DMS79 treated with DMSO at 0.1 percent for 48 hours (cell line): ENCODE measurements around the gene IVNS1ABP.
"Not testable (repeated sequence)": the region's sequence is repeated elsewhere in the genome, so short reads cannot be mapped to it uniquely, and the experiment has no call there.

ENCODE experiments used
- DNase-seq: peaks from one replicate; lab custom pipeline; 2025; lab: John Stamatoyannopoulos, UW

The IVNS1ABP gene

DNA sequence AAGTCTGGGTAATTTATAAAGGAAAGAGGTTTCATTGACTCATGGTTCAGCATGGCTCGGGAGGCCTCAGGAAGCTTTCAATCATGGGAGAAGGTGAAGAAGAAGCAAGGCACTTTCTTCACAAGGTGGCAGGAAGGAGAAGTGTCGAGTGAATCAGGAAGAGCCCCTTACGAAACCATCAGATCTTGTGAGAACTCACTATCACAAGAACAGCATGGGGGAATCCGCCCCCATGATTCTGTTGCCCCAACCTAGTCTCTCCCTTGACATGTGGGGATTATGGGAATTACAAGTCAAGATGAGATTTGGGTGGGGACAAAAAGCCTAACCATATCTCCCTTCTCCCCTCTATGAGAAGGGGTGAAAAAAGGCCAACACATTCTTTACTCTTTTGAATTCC lies 11.2 kb upstream of the IVNS1ABP start:
- DNase-seq = no peak

DNA sequence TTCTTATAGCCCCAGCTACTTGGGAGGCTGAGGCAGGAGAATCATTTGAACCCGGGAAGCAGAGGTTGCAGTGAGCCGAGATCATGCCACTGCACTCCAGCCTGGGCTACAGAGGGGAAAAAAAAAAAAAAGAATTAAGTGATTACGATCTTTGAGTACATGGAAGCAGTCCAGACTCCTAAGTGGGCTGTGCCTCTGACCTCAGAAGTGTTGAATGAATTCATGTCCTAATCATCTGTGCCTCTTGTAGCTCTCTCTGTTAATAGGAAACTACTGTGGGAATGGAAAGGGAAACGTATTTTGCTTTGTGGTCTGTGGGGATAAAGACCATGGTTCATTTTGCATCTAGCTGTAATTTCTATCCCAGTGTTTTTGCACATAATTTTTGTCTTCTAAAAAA lies 8.4 kb upstream of the IVNS1ABP start:
- peak; percentile 46 for DNase-seq

DNA sequence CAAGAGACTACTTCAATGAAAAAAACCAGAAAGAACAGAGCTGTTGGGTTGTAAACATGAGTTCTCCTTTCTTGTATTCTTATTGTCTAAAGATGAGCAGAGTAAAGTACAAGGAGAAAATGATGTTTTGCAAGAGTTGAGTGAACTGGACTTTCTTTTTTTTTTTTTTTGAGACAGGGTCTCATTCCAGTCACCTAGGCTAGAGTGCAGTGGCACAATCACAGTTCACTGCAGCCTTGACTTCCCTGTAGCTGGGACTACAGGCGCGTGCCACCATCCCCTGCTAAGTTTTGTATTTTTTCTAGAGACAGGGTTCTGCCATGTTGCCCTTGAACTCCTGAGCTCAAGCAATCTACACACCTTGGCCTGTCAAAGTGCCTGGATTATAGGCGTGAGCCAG lies 7.1 kb upstream of the IVNS1ABP start:
- no peak for DNase-seq

DNA sequence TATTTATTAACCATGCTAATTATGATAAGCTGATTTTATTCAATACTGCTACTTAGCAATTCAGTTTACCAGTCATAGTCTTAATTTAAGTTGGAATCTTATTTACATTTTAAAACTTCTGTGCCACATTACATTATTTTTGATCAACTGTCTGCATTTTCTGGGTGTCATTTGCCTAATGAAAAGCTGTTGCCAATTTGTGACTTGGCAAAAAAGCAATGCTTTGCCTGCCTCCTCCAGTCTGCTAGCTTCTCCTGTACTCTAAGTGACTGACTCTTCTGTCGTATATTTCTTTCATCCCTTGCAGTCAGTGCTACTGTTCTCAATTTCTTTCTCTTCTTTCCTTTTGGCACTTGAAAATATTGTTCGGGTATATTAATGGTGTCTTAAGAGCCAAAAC lies 5.6 kb upstream of the IVNS1ABP start:
- DNase-seq = no peak

DNA sequence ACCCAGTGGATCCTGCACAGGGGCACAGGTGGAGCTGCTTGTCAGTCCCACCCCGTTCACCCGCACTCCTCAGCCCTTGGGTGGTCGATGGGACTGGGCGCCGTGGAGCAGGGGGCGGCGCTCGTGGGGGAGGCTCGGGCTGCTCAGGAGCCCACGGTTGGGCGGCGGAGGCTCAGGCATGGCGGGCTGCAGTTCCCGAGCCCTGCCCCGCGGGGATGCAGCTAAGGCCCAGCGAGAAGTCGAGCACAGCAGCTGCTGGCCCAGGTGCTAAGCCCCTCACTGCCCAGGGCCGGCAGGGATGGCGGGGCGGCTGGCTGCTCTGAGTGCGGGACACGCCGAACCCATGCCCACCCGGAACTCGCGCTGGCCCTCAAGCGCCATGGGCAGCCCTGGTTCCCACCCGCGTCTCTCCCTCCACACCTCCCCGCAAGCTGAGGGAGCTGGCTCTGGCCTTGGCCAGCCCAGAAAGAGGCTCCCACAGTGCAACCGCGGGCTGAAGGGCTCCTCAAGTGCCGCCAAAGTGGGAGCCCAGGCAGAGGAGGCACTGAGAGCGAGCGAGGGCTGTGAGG lies 4.7 kb upstream of the IVNS1ABP start:
- not testable (repeated sequence) for DNase-seq

DNA sequence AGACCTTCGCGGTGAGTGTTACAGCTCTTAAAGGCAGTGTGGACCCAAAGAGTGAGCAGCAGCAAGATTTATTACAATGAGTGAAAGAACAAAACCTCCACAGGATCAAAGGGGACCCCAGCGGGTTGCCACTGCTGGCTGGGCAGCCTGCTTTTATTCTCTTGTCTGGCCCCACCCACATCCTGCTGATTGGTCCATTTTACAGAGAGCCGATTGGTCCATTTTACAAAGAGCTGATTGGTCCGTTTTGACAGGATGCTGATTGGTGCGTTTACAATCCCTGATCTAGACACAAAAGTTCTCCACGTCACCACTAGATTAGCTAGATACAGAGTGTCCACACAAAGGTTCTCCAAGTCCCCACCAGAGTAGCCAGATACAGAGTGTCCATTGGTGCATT lies 4.1 kb upstream of the IVNS1ABP start:
- DNase-seq = not testable (repeated sequence)

DNA sequence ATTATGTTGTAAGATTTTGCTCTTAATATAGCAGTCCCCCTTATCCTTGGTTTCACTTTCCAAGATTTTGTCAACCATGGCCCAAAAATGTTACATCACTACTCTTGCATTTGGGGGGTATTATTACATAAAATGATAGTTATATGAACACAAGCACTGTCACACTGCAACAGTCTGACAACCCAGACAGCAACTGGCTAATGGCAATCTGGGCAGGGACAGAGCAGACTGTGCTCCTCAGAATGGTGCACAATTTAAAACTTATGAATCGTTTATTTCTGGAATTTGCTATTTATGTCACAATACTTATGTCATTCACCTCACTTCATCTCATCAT lies 2.1 kb upstream of the IVNS1ABP start:
- DNase-seq = no peak

DNA sequence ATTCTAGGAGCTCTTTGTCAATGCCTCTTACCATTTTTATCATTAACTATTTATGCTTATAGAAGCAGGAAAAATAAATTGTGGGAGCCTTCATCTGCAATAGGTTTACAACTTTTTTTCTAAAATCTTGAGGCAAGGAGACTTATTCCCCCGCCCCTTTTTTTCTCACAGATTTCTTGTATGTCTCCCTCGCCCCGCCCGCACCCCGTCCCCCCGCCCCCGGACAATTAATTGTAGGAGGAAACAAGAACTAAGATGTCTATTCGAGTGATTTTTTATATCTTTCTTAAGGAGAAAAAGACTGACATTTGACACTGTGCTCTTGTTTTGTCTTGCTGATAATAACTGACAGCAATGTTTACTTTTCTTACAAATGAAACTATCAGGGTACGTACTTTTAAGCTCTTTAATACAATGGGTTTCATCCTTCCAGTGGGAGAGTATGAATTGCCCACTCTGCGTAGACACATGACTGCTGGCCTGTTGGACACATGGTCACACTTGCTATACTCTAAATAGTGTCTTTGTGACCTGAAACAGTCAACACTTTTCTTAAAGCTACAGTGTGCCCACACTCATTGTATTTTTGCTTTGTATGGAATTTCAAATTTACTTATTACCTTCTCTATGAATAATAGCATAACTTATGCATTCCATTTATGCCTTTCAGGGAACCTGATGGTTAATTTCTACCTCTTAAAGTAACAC lies 1.5 kb upstream of the IVNS1ABP start:
- peak; percentile 49 for DNase-seq

DNA sequence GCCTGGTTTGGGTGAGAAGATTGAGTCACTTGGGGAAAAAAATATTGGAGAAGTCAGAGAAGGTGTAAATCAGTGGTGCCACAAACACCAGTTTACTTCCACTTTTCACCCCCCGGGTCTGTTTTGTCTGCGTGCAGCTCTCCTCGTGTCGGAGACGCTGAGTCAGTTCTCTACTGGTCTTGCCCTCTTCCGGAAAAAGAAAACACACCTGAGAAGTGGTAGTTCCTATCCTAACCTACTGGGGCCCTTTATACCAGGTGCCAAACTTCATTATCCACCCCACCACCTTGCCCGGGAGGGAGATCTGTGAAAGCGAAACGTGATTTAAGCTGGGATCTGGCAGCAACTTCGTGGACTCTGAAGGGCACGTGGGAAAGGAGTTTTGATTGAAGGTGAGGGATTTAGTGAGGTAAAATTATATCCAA lies 855 bp upstream of the IVNS1ABP start:
- peak; percentile 73 for DNase-seq

DNA sequence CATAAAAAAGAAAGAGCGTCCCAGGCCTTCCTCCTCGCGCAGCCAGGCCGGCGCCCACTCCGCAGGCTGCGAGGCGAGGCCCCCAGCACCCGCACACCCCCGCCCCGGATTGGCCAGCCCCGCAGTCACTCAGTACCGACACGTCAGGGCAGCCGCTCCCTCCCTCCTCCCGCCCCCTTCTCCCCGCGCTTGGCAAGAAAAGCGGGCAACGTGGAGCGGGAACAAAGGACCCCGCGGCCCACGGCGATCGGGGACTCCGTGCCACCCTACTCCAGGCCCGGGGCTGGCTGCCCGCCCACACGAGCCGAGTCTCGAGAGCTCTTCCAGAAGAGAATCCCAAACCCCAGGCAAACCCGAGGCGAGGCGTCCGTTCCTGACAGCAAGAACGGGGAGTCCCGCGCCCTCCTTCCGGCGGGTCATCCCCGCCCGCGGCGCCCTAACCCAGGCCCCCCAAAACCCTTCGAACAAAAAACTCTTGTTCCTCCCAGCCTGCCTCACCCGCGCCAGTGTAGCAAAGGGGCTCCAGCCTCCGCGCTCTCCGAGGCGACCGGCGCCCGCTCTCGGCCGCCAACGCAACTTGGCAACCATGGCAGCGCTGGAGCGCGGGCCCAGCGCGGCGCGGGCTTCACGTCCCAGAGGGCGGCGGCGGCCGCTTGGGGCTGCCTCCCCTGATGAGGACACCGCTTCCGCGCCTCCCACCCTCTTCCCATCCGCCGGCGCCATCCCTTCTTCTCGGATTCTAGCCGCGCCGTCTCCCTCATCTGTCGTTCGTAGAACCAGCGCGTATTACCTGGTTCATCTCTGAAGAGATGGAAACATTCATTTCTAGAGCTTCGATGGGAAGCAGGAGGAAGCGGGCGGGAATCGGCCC lies 645 bp downstream of the IVNS1ABP start:
- peak; percentile 61 for DNase-seq

DNA sequence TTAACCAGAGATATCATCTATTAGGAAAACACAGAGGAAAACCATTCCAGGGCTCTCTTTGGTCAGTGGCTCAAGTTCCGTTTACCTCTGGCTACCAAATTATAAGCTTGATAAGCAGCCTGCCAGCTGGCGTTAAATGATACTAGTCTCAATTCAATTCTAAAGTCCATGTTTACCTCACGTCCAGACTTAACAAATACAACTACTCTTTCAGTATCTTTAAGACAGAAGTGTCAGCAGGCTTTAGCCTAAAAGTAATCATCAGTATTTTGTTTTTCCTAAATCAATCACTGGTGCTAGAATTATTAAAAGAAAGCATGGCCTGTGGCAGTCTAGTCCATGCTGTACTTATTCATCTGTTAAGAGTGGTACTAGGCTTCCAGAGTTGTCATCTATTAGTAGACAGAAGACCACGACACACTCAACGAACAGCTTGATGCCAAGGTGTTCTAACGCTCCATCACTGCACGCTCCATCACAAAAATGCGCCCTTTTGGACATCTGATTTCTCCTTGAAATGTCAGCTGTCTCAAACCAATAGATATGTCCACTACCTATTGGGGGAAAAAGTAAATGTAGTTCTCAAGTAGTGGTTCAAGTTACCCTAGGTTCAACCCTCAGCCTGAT lies 1.5 kb downstream of the IVNS1ABP start:
- no peak for DNase-seq

DNA sequence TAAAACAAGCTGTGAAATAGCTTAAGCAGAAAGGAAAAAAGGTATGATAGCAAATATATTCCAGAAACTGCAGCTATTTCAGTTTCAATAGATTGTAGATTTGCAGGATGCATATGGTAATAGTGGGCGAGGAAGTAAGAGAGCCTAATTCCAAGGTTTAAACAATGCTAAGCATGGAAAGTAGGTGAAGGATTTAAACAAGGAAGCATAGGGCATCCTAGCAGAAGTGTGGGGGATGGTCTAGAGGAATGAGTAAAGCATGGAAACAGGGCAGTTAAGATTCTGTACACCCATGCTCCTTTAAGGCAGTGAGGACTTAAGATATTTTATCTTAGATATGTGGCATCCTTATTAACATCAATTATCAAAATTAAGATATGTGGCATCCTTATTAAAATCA lies 2.6 kb downstream of the IVNS1ABP start:
- no peak for DNase-seq

DNA sequence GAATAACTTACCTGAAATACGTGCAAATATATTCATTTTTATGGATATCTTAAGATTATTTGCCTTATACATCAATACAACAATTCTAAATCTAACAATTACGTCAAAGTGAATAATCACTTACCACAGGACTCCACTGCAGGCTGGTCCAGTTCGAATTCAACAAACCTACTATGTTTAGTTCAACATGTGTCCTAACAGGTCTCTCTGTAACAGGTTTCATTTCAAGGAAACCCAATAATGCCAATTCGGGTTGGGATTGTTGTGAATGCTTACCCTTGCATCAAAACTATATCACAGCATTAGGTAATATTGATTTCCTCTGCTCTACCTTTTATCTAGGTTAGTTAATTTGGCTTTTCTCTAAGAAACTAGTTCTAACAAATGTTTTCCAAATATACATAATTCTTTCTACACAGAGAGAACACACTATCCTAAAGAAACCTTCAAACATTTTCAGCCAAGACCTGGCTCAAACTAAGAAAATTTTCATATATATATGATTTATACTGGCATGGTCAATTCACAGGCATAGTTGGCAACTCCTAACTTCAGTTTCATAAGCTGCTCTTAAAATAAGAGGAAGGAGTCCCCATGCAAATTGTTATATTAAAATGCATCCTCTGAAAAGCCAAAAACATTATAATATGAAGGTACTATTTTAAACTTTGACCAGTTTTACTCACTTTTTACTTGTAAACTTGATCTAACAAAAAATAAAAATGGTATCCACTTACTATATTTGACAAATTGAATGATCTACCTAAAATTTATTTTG lies 4.5 kb downstream of the IVNS1ABP start:
- DNase-seq = no peak

DNA sequence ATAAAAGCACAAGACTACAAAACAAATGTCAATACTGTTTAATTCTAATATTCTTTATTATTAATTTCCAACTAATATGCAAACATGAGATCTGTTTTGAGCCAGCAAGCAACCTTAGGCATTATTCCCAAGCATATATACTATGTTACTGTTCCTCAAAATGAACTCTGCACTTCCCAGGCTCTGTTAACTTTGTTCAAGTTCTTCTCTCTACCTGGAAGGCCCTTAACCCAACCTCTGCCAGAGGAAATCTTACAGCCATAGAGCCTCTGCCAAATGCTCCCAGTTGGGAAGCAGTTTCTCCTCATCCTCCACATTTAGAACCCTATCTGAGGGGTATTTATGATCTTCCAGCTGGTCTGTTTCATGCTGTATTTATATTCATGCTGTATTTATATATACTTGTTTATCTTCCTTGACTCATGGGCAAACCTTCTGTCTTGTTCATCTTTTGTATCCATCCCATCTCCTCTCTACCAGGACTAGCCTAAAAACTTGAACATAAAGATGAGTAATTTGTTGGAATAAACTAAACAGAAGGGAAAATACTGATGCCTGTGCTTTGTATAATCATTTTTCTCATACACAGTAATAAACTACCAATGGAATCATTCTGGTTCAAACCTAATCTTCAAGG lies 5.3 kb downstream of the IVNS1ABP start:
- no peak for DNase-seq

DNA sequence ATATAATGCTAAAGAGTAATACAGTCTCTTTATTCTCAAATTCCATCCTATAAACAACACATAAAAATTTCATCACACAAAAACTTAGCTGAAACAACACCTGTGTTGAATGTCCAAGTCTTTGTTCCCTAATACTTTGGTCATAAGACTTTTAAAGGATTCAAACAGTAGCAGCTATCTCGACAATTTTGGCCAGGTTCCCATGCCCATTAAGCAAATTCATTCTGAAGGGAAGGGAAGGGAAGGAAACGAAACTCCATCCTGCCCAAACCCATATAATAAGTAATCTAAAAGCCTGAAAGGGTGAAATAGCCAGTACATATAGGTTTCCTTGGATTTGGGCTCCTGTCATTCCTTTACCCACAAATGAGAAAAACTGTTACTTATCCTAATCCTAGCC lies 7.5 kb downstream of the IVNS1ABP start:
- DNase-seq = no peak

DNA sequence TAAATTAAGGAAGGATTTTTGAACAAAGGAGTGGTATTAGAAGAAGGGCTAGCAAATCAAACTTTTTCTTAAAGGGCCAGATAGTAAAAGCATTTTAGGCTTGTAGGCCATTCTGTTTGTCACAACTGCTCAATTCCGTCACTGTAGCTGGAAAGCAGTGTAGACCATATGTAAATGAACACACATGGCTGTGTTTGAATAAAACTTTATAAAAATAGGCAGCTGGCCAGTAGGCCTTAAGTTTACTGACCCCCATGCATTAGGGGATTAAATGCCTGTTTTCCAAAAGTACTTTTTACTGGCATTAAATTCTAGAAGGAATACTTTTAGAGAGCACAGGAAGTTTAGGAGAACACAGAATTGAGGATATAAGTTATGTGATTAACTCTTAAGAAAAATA lies 8.9 kb downstream of the IVNS1ABP start:
- DNase-seq = no peak

DNA sequence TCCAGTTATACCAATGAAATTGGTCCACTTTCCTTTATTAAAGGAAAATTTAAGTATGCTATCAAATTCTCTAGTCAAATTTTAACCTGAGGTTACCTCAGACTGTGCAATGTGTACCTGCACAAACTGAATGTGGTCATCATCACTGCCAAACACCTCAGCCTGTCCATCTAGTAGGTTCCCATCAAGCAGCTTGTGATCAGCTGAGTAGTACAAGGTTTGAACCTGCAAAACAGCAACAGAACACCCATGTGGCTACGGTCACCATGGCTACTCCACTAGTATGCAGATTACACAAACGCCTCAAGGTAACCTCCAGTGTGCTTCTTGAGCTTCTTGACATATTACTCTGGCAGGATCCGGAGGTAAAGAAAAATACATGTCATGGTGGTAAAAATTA lies 11.6 kb downstream of the IVNS1ABP start:
- no peak for DNase-seq

DNA sequence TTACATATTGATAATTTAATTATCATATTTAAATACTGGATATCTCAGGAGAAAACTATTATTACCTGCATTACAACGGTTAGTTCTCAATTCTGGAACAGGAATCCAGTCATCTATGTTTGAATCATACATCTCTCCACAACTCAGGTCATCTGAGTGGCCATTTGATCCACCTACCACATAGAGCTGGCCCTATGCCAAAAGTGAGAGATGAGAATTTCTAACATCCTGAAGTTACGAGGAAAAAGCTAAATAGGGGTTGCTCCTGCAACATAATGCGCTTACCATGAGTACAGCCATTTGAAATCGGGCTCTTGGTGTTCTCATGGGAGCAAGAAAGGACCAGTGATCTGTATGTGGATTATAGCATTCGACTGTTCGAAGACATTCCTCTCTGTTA lies 16.9 kb downstream of the IVNS1ABP start:
- no peak for DNase-seq

DNA sequence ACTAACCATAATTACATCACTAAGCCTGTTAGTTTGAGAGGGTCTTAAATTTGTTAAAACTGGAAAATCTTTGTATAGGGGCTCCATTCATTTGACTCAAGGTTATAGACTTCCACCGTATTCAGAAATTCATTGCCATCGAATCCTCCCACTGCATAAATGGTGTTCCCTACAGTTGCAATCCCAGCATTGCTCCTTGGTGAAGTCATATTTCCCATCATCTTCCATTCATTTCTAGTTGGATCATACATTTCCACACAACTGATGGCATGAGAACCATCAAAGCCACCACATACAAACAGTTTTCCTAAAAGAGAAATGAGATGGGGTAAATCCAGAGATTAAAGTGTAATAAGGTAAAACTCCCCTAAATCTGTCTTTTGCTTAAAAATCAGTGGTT lies 19.1 kb downstream of the IVNS1ABP start:
- DNase-seq = no peak

DNA sequence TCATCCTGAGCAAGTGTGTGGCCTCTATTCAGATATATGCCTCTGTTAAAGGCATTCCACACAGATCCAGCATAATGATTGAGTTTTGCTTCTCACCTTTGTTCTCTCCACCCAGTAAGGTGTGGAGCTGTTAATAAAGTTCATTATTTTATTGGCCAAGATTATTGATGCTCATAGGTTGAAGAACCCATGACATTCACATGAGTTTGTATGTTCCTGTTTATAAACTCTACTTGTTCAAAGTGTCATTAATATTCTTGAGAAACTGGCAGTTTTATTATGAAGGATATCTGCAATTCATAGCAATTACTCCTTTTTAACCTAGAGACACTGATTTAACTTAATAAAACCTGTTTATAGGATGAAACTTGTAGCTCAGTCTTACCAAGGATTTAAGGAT lies 22.0 kb downstream of the IVNS1ABP start:
- DNase-seq = no peak

DNA sequence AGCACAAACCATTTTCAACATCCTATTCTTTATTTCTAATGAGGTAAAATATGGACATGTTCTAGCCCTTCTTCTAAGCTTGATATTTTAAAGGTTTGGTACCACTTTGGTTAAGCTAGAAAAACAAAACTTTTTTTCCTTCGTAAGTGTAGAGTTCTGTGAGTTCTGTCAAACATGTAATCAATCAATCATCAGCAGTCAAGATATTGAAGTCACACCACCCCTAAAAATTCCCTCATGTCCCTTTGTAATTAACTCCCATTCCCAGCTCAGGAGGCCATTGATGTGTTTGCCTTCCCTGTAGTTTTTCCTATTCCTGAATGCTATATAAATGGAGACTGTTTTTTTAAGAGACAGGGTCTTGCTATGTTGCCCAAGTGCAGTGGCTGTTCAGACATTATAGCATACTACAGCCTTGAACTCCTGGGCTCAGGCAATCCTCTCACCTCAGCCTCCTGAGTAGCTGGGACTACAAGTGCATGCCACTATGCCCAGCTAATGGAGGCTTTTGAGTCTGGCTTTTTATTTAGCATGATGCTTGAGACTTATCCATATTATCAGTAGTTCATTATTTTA lies 23.0 kb downstream of the IVNS1ABP start:
- DNase-seq = no peak
